SK-N-MC (cell line): ENCODE measurements around the gene TRMU.

Source experiments
- DNase-seq: peaks from one replicate; pipeline ENCODE4 v3.0.0-alpha.2; 2011; ENCODE audit warnings: low read depth, low spot score
- H3K27ac ChIP-seq: fragments of 200-600 bp; sonication (generic); 2 replicates; pipeline ENCODE4 v1.5.1; 2016; ENCODE audit warnings: mixed run types
- H3K36me3 ChIP-seq: fragments of 200-600 bp; sonication (generic); 2 replicates; pipeline ENCODE4 v1.6.1; 2017; ENCODE audit warnings: antibody characterized with exemption, low read length, mixed read lengths; ENCODE audit not compliant: insufficient read depth
- H3K4me3 ChIP-seq: fragments of 200-600 bp; sonication (generic); 2 replicates; pipeline ENCODE4 v1.5.1; 2016
- H3K9ac ChIP-seq: fragments of 200-600 bp; sonication (generic); 2 replicates; pipeline ENCODE4 v1.8.0; 2017; ENCODE audit warnings: mixed run types, mixed read lengths; ENCODE audit not compliant: insufficient read length
- H3K9me3 ChIP-seq: fragments of 200-600 bp; sonication (generic); 2 replicates; pipeline ENCODE4 v1.6.1; 2017; ENCODE audit warnings: low read depth, mild to moderate bottlenecking, antibody characterized with exemption, low read length, moderate library complexity, mixed read lengths
- EZH2 ChIP-seq: fragments of 200-600 bp; sonication (generic); IDR thresholded peaks from one replicate; pipeline ENCODE4 v1.6.1; 2017; ENCODE audit warnings: antibody characterized with exemption
- FOXP2 ChIP-seq: optimal IDR thresholded peaks from 2 replicates; pipeline ENCODE3; 2011; ENCODE audit warnings: mild to moderate bottlenecking, moderate library complexity; ENCODE audit not compliant: insufficient read depth; ENCODE audit errors: extremely low read length, control extremely low read depth
- POLR2AphosphoS5 ChIP-seq: IDR thresholded peaks from 2 replicates; pipeline ENCODE4 v1.6.1; 2012; ENCODE audit warnings: mild to moderate bottlenecking, low read depth, low read length, borderline replicate concordance

The TRMU gene

GRCh38 chr22:46367707-46368191, 32.2 kb downstream of the TRMU start:
- H3K9ac ChIP-seq: no peak overlapping the region
- no peaks in the 10 kb centered on the region for H3K36me3 ChIP-seq
- H3K4me3 ChIP-seq: no peak overlapping the region
- no peak overlapping the region for H3K27ac ChIP-seq
- no peaks in the 10 kb centered on the region for H3K9me3 ChIP-seq
- TF ChIP-seq POLR2AphosphoS5 (no peak), EZH2 (no peak), FOXP2 (no peak)
- DNase-seq: no peak

GRCh38 chr22:46368422-46368821, 32.9 kb downstream of the TRMU start:
- Histone ChIP-seq H3K36me3 (no peaks in the 10 kb centered on the region), H3K9me3 (no peaks in the 10 kb centered on the region), H3K4me3 (no peak overlapping the region), H3K9ac (no peak overlapping the region), H3K27ac (no peak overlapping the region)
- DNase-seq: no peak
- TF ChIP-seq EZH2: no peak
- TF ChIP-seq FOXP2: no peak
- no peak for TF ChIP-seq POLR2AphosphoS5

- Histone ChIP-seq H3K27ac (no peak overlapping the region), H3K9me3 (no peaks in the 10 kb centered on the region), H3K9ac (no peak overlapping the region), H3K36me3 (no peaks in the 10 kb centered on the region), H3K4me3 (no peak overlapping the region)
- TF ChIP-seq FOXP2 (no peak), EZH2 (no peak), POLR2AphosphoS5 (no peak)
- DNase-seq: no peak
Observed at GRCh38 chr22:46368871-46369715, 33.6 kb downstream of the TRMU start.

GRCh38 chr22:46369716-46370583, 34.4 kb downstream of the TRMU start:
- no peak overlapping the region for H3K4me3 ChIP-seq
- no peaks in the 10 kb centered on the region for H3K36me3 ChIP-seq
- no peak for TF ChIP-seq EZH2
- no peak for TF ChIP-seq FOXP2
- no peak for TF ChIP-seq POLR2AphosphoS5
- H3K27ac ChIP-seq: no peak overlapping the region
- no peak overlapping the region for H3K9ac ChIP-seq
- no peak for DNase-seq
- no peaks in the 10 kb centered on the region for H3K9me3 ChIP-seq

- no peak overlapping the region for H3K27ac ChIP-seq
- DNase-seq: no peak
- H3K36me3 ChIP-seq: no peaks in the 10 kb centered on the region
- no peak overlapping the region for H3K4me3 ChIP-seq
- no peaks in the 10 kb centered on the region; the same call in 1 of the 2 replicates for H3K9me3 ChIP-seq
- no peak for TF ChIP-seq POLR2AphosphoS5
- TF ChIP-seq FOXP2: no peak
- no peak for TF ChIP-seq EZH2
- no peak overlapping the region for H3K9ac ChIP-seq
Observed at GRCh38 chr22:46370584-46371291, 35.2 kb downstream of the TRMU start.

- no peaks in the 10 kb centered on the region; the same call in 1 of the 2 replicates for H3K9me3 ChIP-seq
- no peak overlapping the region for H3K27ac ChIP-seq
- H3K4me3 ChIP-seq: no peak overlapping the region
- H3K9ac ChIP-seq: no peak overlapping the region
- TF ChIP-seq POLR2AphosphoS5: no peak
- no peak for TF ChIP-seq EZH2
- no peak for TF ChIP-seq FOXP2
- no peaks in the 10 kb centered on the region for H3K36me3 ChIP-seq
- DNase-seq: no peak
Observed at GRCh38 chr22:46371623-46372226, 36.2 kb downstream of the TRMU start.

GRCh38 chr22:46372686-46373085, 37.2 kb downstream of the TRMU start:
- no peak overlapping the region for H3K9ac ChIP-seq
- H3K36me3 ChIP-seq: no peaks in the 10 kb centered on the region
- H3K4me3 ChIP-seq: no peak overlapping the region
- H3K27ac ChIP-seq: no peak overlapping the region
- no peaks in the 10 kb centered on the region; the same call in 1 of the 2 replicates for H3K9me3 ChIP-seq
- no peak for DNase-seq
- TF ChIP-seq POLR2AphosphoS5: no peak
- TF ChIP-seq EZH2: no peak
- TF ChIP-seq FOXP2: no peak

GRCh38 chr22:46373159-46373558, 37.6 kb downstream of the TRMU start:
- Histone ChIP-seq H3K9me3 (no peaks in the 10 kb centered on the region; the same call in 1 of the 2 replicates), H3K27ac (no peak overlapping the region), H3K9ac (no peak overlapping the region), H3K4me3 (no peak overlapping the region), H3K36me3 (no peaks in the 10 kb centered on the region)
- no peak for DNase-seq
- no peak for TF ChIP-seq FOXP2
- TF ChIP-seq EZH2: no peak
- no peak for TF ChIP-seq POLR2AphosphoS5
